Neuron (in vitro differentiated cells): Measurements from ENCODE around the gene FBXL14.

Experiments used
- H2AFZ ChIP-seq: one replicate; pipeline ENCODE4 v1.6.1; 2013; ENCODE audit warnings: low read depth, mild to moderate bottlenecking, inconsistent platforms, low read length, moderate library complexity
- H3K27me3 ChIP-seq: one replicate; pipeline ENCODE4 v1.6.1; 2013; ENCODE audit warnings: low read length; ENCODE audit not compliant: insufficient read depth
- H3K36me3 ChIP-seq: one replicate; pipeline ENCODE4 v1.6.1; 2013; ENCODE audit warnings: low read length; ENCODE audit not compliant: insufficient read depth
- H3K4me1 ChIP-seq: one replicate; pipeline ENCODE4 v1.6.1; 2013; ENCODE audit warnings: low read length; ENCODE audit not compliant: insufficient read depth
- H3K4me3 ChIP-seq: 2 replicates; pipeline ENCODE4 v1.5.1; 2013; ENCODE audit warnings: mild to moderate bottlenecking, low read length, moderate library complexity
- H3K9me3 ChIP-seq: one replicate; pipeline ENCODE4 v1.6.1; 2013; ENCODE audit warnings: low read length

Gene FBXL14

DNA sequence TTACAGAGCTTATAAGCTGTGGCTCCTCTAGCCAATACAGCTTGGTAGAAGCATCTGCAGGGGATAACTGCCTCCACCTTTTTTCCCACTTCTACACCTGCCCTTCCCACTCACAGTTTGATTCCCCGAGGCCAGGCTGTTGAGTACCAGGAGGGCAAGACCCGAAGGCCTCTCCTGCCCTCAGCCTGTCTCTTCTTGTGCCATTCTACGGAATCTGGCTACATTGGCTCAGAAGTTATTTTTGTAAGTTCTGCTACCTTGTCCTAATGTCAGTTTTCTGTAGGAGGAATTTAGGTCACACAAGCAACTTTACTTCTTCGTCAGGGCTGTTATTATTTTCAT lies 11.7 kb downstream of the FBXL14 start:
- H3K27me3 ChIP-seq, result no peaks in the 10 kb centered on the region

GRCh38 chr12:1581973-1582708 lies 12.2 kb downstream of the FBXL14 start:
- peaks cover 39% of the 10 kb centered on the region for H3K4me1 ChIP-seq
- no peaks in the 10 kb centered on the region for H3K27me3 ChIP-seq
- no peak overlapping the region for H2AFZ ChIP-seq
- H3K9me3 ChIP-seq, result no peaks in the 10 kb centered on the region
- H3K36me3 ChIP-seq, result no peaks in the 10 kb centered on the region
- H3K4me3 ChIP-seq, result no peak overlapping the region

More for the DNA sequence above, 11.7 kb downstream of the FBXL14 start:
- Histone ChIP-seq H3K4me3 (no peak overlapping the region), H2AFZ (no peak overlapping the region), H3K36me3 (no peaks in the 10 kb centered on the region), H3K9me3 (no peaks in the 10 kb centered on the region), H3K4me1 (peaks cover 44% of the 10 kb centered on the region)

DNA sequence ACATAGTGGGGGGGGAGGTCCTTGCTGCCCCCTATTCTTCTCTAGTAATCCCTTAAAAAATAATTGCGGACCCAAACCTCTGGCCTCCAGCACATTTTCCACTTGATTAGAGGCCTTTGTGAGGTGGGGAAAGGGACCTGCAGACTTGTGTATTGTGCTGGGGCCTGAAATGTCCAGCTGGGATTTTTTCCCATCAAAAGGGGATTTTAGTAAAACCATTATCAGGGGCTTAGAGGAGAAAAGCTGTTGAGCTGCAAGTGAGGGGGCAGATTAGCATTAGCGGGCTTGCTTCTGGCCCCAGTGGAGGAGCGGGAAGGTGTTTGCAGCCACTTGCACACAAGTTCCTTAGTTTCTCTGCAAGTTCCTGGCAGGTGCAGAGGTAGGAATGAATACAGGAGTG lies 13.9 kb downstream of the FBXL14 start:
- H3K36me3 ChIP-seq, result no peaks in the 10 kb centered on the region
- no peak overlapping the region for H2AFZ ChIP-seq
- no peak overlapping the region for H3K4me3 ChIP-seq
- peaks cover under 1% of the 10 kb centered on the region for H3K9me3 ChIP-seq
- peaks cover 38% of the 10 kb centered on the region for H3K4me1 ChIP-seq
- no peaks in the 10 kb centered on the region for H3K27me3 ChIP-seq

- Histone ChIP-seq H3K4me1 (peaks cover 36% of the 10 kb centered on the region), H2AFZ (no peak overlapping the region), H3K36me3 (no peaks in the 10 kb centered on the region), H3K27me3 (no peaks in the 10 kb centered on the region), H3K4me3 (no peak overlapping the region), H3K9me3 (peaks cover 2% of the 10 kb centered on the region)
Observed at GRCh38 chr12:1579651-1580435, 14.5 kb downstream of the FBXL14 start.

GRCh38 chr12:1576410-1577241 lies 17.8 kb downstream of the FBXL14 start:
- Histone ChIP-seq H3K9me3 (peaks cover 2% of the 10 kb centered on the region), H3K4me3 (no peak overlapping the region), H3K27me3 (no peaks in the 10 kb centered on the region), H2AFZ (no peak overlapping the region), H3K36me3 (no peaks in the 10 kb centered on the region), H3K4me1 (peaks cover 27% of the 10 kb centered on the region)

DNA sequence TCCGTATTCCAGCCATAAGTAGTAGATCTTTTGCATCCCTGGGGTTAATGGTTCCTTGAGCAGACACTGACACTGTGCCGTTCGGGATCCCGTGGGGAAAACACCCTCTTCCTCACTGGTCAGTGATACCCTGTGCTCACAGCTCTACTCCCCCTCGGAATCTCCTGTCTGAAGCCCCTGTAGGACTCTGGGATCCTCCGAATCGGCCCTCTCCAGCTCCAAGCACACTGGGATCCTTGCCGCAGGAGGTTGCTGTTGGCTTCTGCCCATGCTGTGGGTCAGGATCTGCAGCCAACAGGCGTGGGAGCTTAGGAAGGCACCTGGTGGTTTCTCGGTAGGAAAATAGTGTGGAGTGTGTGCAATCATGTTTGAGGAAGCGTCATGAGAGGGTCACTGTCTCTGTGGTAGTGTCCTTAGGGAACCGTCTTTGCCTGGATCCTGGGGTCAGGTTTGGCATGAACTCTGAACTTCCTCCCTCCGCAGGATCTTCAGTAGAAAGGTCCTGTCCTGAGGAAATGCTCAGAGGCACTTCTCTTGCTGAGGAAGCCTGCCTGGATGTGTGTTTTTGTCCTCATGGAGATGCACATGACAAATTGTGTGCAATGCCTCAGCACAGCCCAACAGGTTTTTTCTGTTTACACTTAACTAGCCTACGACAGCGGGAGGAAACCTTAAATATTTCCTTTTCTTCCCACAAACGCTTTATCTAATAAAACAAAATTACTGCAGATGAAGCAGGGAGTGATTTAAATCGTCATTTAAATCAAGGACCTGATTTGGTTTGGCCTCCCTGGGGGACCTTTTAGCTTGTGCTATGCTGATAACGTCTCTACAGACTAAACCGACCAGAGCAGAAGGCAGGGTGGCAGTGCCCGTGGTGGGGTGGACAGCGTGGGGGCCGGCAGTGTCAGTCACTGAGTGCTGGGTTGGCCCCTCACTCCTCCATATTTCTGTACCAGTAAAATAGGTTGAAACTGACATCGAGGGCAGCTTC lies 18.7 kb downstream of the FBXL14 start:
- peaks cover 2% of the 10 kb centered on the region for H3K9me3 ChIP-seq
- H3K4me3 ChIP-seq, result no peak overlapping the region
- no peaks in the 10 kb centered on the region for H3K36me3 ChIP-seq
- H2AFZ ChIP-seq, result no peak overlapping the region
- H3K4me1 ChIP-seq, result peaks cover 18% of the 10 kb centered on the region
- H3K27me3 ChIP-seq, result no peaks in the 10 kb centered on the region

DNA sequence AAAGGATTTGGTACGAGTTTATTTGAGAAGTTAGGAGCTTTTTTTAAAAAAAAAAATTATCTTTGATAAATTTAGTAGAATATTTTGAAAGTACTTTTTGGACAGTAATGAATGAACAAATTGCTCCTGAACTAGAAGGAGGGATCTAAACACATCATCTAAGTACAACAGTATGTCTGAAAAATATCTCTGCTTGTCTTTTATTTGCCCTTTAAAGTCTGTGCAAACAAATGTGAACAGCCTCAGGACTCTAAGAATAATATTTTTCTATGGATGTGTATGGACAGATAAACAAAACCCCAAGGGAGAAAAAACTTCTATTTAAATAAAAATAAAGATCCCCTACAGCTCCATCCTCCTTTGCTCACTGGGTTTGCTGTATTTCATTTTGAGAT lies 19.5 kb downstream of the FBXL14 start:
- no peaks in the 10 kb centered on the region for H3K27me3 ChIP-seq
- H3K9me3 ChIP-seq, result peaks cover 2% of the 10 kb centered on the region
- no peaks in the 10 kb centered on the region for H3K36me3 ChIP-seq
- no peak overlapping the region for H2AFZ ChIP-seq
- H3K4me3 ChIP-seq, result no peak overlapping the region
- peaks cover 10% of the 10 kb centered on the region for H3K4me1 ChIP-seq

DNA sequence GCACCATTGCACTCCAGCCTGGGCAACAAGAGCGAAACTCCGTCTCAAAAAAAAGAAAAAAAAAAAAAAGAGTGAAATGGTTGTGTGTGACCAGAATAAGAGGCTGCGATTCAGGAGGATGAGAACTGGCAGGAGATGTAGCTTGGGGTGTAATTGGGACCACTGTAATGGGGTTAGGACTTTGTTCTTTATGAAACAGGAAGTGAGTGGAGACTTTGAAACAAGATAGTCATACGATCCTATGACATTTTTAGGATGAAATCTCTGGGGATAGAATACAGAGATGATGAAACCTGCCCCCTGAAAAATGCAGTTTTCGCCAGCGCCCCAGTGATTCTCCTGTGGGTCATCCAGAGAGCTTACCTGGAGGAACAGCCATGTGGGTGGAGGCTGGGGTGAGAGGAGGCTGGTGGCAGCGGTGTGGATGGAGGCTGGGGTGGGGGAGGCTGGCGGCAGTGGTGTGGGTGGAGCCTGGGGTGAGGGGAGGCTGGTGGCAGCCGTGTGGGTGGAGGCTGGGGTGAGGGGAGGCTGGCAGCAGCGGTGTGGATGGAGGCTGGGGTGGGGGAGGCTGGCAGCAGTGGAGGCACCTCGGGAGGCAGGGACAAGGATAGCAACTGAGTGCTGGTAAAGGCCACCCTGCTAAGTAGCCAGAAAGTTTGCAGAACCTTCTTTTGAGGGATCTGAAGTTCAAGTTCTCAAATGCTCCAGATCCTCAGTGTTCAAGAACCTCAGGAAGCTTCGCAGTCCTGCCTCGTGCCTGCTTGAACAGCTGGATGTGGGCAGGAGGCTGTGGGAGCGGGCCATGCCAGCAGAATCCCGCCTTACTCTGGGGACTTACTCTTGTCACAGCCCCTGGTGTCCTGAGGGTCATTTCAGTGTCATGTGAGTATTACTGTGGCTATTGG lies 20.2 kb downstream of the FBXL14 start:
- Histone ChIP-seq H3K4me1 (peaks cover 6% of the 10 kb centered on the region), H3K4me3 (no peak overlapping the region), H3K9me3 (peaks cover 2% of the 10 kb centered on the region), H3K27me3 (no peaks in the 10 kb centered on the region), H3K36me3 (no peaks in the 10 kb centered on the region), H2AFZ (no peak overlapping the region)

DNA sequence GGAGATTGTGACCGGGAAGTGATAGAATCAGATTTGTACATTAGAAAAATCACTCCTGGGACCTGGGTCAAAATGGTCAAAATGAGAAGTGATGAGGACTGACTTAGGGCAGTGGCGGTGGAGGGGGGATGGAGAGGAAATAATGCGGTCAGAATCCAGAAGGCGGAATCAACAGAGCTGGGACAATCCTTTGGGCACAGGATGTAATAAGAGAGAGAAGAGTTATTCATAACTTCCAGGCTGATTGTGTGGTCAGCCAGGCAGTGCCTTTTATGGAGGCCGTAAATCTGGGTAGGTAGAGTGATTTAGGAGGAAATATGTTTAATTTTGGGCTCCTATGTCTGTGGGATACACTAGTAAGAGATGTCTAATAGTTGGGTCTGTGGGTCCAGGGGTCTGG lies 21.6 kb downstream of the FBXL14 start:
- H2AFZ ChIP-seq, result no peak overlapping the region
- no peak overlapping the region for H3K4me3 ChIP-seq
- peaks cover 2% of the 10 kb centered on the region for H3K9me3 ChIP-seq
- H3K4me1 ChIP-seq, result peaks cover 6% of the 10 kb centered on the region
- no peaks in the 10 kb centered on the region for H3K36me3 ChIP-seq
- H3K27me3 ChIP-seq, result no peaks in the 10 kb centered on the region

- Histone ChIP-seq H3K36me3 (no peaks in the 10 kb centered on the region), H2AFZ (no peak overlapping the region), H3K27me3 (no peaks in the 10 kb centered on the region), H3K4me3 (no peak overlapping the region), H3K4me1 (peaks cover 12% of the 10 kb centered on the region), H3K9me3 (no peaks in the 10 kb centered on the region)
Observed at GRCh38 chr12:1567852-1568251, 26.5 kb downstream of the FBXL14 start.

DNA sequence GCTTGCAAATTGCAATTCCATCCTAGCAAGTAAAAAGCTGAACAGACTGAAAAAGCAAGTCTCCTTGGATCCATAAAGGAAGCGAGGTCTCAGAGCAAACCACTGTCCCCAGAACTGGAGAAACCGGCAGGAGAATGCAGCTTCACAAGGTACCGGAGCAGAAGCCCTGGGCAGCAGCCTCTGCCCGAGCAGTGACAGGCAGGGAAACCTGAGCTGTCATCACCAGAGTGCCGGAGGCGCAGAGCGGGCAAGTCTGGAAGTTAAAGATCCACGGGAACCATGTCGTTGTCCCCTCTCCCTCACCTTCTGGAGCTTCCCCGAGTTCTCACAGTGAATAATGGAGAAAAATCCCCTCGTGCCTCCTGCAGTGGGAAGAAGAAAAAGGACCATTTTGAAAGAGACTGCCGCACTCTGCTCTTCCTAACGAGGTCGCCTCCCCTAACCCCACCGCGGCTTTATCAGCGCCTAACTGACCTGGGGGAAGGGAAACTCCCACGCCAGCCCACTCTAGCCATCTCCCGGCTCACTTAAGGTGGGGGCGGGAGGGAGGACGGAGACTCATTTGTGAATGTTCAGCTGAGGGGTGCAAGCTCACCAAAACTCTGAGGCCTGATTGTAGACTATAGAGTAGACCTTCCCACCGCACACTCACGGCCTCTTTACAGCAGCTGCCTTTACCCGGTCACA lies 27.8 kb downstream of the FBXL14 start:
- Histone ChIP-seq H3K4me1 (peaks cover 12% of the 10 kb centered on the region), H3K4me3 (no peak overlapping the region), H3K36me3 (no peaks in the 10 kb centered on the region), H3K9me3 (no peaks in the 10 kb centered on the region), H2AFZ (no peak overlapping the region), H3K27me3 (no peaks in the 10 kb centered on the region)
